Activated CD8-positive, alpha-beta T cell treated with anti-CD3 and anti-CD28 coated beads for 36 hours (primary cell): ENCODE results near the gene CEP192. TPM values are rescaled to one million over a fixed set of nuclear protein-coding genes. Genes with fewer than 3 reads are reported as not detected.

Experiments
- ATAC-seq: fragments of 200-7000 bp; cut with Tn5 transposase; one replicate; pipeline ENCODE4 v1.10.0; 2021; ENCODE audit warnings: mild to moderate bottlenecking, moderate library complexity
- CTCF ChIA-PET: fragments of 350-600 bp; sonication (Branson Sonifier 250); formaldehyde crosslinking; loops from one replicate; lab custom pipeline; 2021; ENCODE audit warnings: antibody characterized with exemption; lab: Charles Lee
- POLR2A ChIA-PET: fragments of 350-600 bp; sonication (Branson Sonifier 250); formaldehyde crosslinking; loops from one replicate; lab custom pipeline; 2021; ENCODE audit warnings: antibody characterized with exemption; lab: Charles Lee
- DNase-seq: peaks from one replicate; pipeline ENCODE4 v3.0.0-alpha.2; 2020
- H3K27ac Mint-ChIP-seq: one replicate; pipeline ENCODE4 v1.8.0; 2021; ENCODE audit warnings: mild to moderate bottlenecking, mixed read lengths
- H3K27me3 Mint-ChIP-seq: one replicate; pipeline ENCODE4 v1.8.0; 2021; ENCODE audit warnings: mixed read lengths
- H3K36me3 Mint-ChIP-seq: one replicate; pipeline ENCODE4 v1.8.0; 2021; ENCODE audit warnings: low read depth, mixed read lengths
- H3K4me1 Mint-ChIP-seq: one replicate; pipeline ENCODE4 v1.8.0; 2021; ENCODE audit warnings: low read depth, mixed read lengths
- H3K4me3 Mint-ChIP-seq: one replicate; pipeline ENCODE4 v1.8.0; 2021; ENCODE audit warnings: mild to moderate bottlenecking, moderate library complexity, mixed read lengths
- H3K9me3 Mint-ChIP-seq: one replicate; pipeline ENCODE4 v1.8.0; 2021; ENCODE audit warnings: mixed read lengths
- intact Hi-C: fragments of 100-400 bp; cut with micrococcal nuclease; formaldehyde crosslinking; loops from one replicate; pipeline ENCODE4 v1.10.0; 2022
- total RNA-seq, 2 experiments: library from RNA; stranded (reverse); gene quantifications; one replicate each; pipeline ENCODE4 v1.2.3, GENCODE V29; 2021
- TF ChIP-seq, protein P1 (sequence below): fragments of 200-600 bp; IDR thresholded peaks from one replicate; pipeline ENCODE4 v1.8.0; 2022; ENCODE audit warnings: antibody characterized with exemption, mild to moderate bottlenecking

The CEP192 gene, protein sequence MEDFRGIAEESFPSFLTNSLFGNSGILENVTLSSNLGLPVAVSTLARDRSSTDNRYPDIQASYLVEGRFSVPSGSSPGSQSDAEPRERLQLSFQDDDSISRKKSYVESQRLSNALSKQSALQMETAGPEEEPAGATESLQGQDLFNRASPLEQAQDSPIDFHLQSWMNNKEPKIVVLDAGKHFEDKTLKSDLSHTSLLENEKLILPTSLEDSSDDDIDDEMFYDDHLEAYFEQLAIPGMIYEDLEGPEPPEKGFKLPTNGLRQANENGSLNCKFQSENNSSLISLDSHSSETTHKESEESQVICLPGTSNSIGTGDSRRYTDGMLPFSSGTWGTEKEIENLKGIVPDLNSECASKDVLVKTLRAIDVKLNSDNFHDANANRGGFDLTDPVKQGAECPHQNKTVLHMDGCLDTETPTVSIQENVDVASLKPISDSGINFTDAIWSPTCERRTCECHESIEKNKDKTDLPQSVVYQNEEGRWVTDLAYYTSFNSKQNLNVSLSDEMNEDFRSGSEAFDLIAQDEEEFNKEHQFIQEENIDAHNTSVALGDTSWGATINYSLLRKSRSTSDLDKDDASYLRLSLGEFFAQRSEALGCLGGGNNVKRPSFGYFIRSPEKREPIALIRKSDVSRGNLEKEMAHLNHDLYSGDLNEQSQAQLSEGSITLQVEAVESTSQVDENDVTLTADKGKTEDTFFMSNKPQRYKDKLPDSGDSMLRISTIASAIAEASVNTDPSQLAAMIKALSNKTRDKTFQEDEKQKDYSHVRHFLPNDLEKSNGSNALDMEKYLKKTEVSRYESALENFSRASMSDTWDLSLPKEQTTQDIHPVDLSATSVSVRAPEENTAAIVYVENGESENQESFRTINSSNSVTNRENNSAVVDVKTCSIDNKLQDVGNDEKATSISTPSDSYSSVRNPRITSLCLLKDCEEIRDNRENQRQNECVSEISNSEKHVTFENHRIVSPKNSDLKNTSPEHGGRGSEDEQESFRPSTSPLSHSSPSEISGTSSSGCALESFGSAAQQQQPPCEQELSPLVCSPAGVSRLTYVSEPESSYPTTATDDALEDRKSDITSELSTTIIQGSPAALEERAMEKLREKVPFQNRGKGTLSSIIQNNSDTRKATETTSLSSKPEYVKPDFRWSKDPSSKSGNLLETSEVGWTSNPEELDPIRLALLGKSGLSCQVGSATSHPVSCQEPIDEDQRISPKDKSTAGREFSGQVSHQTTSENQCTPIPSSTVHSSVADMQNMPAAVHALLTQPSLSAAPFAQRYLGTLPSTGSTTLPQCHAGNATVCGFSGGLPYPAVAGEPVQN (N-terminal part only)
- 10 to 100 TPM; 39.5 to 42.9 TPM for total RNA-seq

DNA sequence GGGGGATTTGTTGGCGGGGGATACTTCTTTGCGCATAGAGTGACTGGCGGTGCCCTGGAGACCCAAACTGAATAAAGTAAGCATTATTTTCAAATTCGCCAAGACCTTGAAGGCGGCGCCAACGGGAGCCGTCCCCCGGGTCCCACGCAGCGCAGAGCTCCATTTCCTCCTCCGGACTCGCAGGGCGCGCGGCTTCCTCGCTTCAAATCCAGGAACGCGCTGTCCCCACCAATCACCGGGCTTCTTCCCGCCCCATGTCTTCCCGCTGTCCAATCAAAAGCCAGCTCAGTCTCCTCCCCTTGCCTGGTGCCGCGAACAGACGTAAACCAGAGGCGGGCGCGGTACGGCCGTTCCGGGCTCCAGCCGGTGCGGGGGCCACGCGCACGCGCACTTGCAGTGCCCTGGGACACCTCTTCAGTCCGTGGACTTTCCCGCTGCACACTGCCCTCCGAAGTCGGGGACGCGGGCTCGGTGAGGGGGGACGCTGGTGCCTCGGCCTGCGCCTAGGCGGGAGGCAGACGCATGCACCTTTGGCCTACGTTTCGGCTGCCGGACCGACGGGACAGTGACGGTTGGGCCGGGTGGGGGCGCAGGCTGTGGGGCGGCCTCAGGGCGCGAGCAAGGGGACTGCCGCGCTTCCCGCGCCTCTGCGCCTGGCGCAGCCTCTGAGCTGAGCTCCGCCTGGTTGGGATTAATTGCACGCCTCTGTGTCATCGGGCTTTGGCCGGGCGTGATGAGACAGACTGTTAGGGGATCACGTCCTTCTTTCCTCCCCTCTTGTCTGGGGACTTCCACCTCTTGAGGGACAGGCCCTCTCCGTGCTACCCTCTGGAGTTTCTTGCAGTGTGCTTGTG is at the start of gene CEP192:
TSS of gene CEP192 (plus strand) at position 396 of the 854 bp plus-strand sequence. CDS start 8,063 bp downstream, outside the sequence.
- peak within 1 kb of the TSS; percentile 89 for H3K4me3 Mint-ChIP-seq
- TF ChIP-seq, protein P1, sequence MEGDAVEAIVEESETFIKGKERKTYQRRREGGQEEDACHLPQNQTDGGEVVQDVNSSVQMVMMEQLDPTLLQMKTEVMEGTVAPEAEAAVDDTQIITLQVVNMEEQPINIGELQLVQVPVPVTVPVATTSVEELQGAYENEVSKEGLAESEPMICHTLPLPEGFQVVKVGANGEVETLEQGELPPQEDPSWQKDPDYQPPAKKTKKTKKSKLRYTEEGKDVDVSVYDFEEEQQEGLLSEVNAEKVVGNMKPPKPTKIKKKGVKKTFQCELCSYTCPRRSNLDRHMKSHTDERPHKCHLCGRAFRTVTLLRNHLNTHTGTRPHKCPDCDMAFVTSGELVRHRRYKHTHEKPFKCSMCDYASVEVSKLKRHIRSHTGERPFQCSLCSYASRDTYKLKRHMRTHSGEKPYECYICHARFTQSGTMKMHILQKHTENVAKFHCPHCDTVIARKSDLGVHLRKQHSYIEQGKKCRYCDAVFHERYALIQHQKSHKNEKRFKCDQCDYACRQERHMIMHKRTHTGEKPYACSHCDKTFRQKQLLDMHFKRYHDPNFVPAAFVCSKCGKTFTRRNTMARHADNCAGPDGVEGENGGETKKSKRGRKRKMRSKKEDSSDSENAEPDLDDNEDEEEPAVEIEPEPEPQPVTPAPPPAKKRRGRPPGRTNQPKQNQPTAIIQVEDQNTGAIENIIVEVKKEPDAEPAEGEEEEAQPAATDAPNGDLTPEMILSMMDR = no peak
- POLR2A ChIA-PET = interaction anchor here (0.6 to 4.9 kb wide), 23 partner anchors 9 to 304 kb away, joined by 3 to 26 read pairs (median 4); partner anchors contain the start of genes CEP76, PSMG2, PTPN2 and SEH1L
- H3K27ac Mint-ChIP-seq = peak within 1 kb of the TSS; percentile 96
- H3K9me3 Mint-ChIP-seq = no peaks in the 10 kb centered on the region
- peaks cover 1% of the 10 kb centered on the region for H3K27me3 Mint-ChIP-seq
- CTCF ChIA-PET = interaction anchor here (0.7 to 1.7 kb wide), 5 partner anchors 9 to 169 kb away, joined by 3 to 4 read pairs (median 4); no protein-coding TSS in a partner anchor
- H3K36me3 Mint-ChIP-seq = peaks cover 19% of the 10 kb centered on the region
- DNase-seq (peak; percentile 98), ATAC-seq (peak; percentile 90)
- peaks cover 13% of the 10 kb centered on the region for H3K4me1 Mint-ChIP-seq
- intact Hi-C loops = no loop called here

- ChIA-PET POLR2A (no interaction called here), CTCF (interaction anchor here (1.0 to 3.2 kb wide), 6 partner anchors 9 to 551 kb away, joined by 3 to 19 read pairs (median 6); no protein-coding TSS in a partner anchor)
- DNase-seq = peak; percentile 18
- Mint-ChIP-seq H3K27ac (no peak overlapping the region), H3K36me3 (peaks cover 9% of the 10 kb centered on the region), H3K4me3 (no peak overlapping the region), H3K4me1 (peaks cover 19% of the 10 kb centered on the region), H3K27me3 (no peaks in the 10 kb centered on the region), H3K9me3 (no peaks in the 10 kb centered on the region)
- TF ChIP-seq, protein P1 = no peak
- intact Hi-C loops = loop anchor here (10.0 kb wide), 1 partner anchor 568 kb away; the partner anchor contains the start of gene AFG3L2
- ATAC-seq = no peak
Observed at GRCh38 chr18:12943215-12943614, 47.9 kb upstream of the CEP192 start.

DNA sequence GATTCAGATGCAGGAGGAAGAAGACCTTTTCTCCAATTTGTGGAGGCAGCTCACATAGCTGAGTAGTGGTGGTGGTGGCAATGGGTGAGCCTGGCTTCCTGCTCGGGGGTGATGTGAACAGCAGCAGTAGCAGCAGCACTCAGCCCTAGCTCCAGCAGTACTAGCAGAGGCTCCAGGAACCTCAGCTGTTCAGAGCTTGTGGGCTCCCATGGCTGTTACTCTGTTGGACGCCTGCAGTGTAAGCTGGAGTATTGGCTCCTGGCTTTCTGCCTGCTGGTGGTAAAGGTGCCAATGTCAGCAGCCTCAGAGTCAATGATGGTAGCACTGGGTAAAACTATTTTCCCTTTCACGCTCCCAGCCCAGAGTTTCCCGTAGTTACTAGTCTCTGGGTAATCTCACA is 46.5 kb upstream of the CEP192 start:
- ATAC-seq (no peak), DNase-seq (no peak)
- peaks cover 20% of the 10 kb centered on the region for H3K36me3 Mint-ChIP-seq
- ChIA-PET CTCF (interaction anchor here (2.7 to 3.2 kb wide), 3 partner anchors 10 to 218 kb away, joined by 9 to 19 read pairs (median 12); no protein-coding TSS in a partner anchor), POLR2A (interaction anchor here (1.2 kb wide), 1 partner anchor 46 kb away, joined by 3 read pairs; the partner anchor contains the start of gene CEP192)
- TF ChIP-seq, protein P1 = no peak
- peaks cover 2% of the 10 kb centered on the region for H3K9me3 Mint-ChIP-seq
- intact Hi-C loops = loop anchor here (10.0 kb wide), 1 partner anchor 570 kb away; the partner anchor contains the start of gene AFG3L2
- peaks cover 23% of the 10 kb centered on the region for H3K4me1 Mint-ChIP-seq
- no peak overlapping the region for H3K27ac Mint-ChIP-seq
- no peaks in the 10 kb centered on the region for H3K27me3 Mint-ChIP-seq
- H3K4me3 Mint-ChIP-seq = no peak overlapping the region
